Epithelial cell of alveolus of lung (primary cell): ENCODE data around the gene ALKAL2. TPM values are rescaled to one million over a fixed set of nuclear protein-coding genes. Genes with fewer than 3 reads are reported as not detected.

Experiments
- total RNA-seq: library from RNA; depleted of rRNA; stranded (reverse); fragments of >200 nt; gene quantifications from 2 replicates; pipeline ENCODE4 v1.2.1, GENCODE V29; 2015

The ALKAL2 gene
- total RNA-seq: 1.2 TPM in 1 of 2 replicates, not detected in the other

GRCh38 chr2:287911-288757 is at the start of gene ALKAL2:
Gene ALKAL2 (minus strand): TSS chr2:288091. CDS start chr2:287835, 256 bp downstream.

GRCh38 chr2:264493-265468 is 23.1 kb downstream of the ALKAL2 start, which contains the start of gene ACP1:
Gene ACP1 (plus strand): TSS chr2:264947. CDS start chr2:264965, 18 bp downstream.

GRCh38 chr2:263774-264492 is 24.0 kb downstream of the ALKAL2 start, which contains the start of gene SH3YL1:
Gene SH3YL1 (minus strand): TSS chr2:264032. CDS start chr2:263984, 48 bp downstream.

Other genes starting within 250 kb of the ALKAL2 start
- under 0.01 and 0.16 TPM in 2 replicates for gene FAM110C, start 241.6 kb downstream of the ALKAL2 start, total RNA-seq
- gene SH3YL1, start 24.1 kb downstream of the ALKAL2 start, total RNA-seq: 12.7 and 30.3 TPM in 2 replicates
- gene ACP1, start 23.1 kb downstream of the ALKAL2 start, total RNA-seq: 91.1 and 110 TPM in 2 replicates